Retinal pigment epithelial cell (primary cell): Measurements from ENCODE around the gene FXN.

ENCODE experiments used
- DNase-seq: peaks from one replicate; pipeline ENCODE4 v3.0.0-alpha.2; 2010; ENCODE audit warnings: low read depth
- H3K4me3 ChIP-seq: 2 replicates; pipeline ENCODE4 v1.5.1; 2011; ENCODE audit warnings: mild to moderate bottlenecking, low read length, control low read depth, moderate library complexity
- CTCF ChIP-seq: conservative IDR thresholded peaks from 2 replicates; pipeline ENCODE4 v1.5.1; 2011; ENCODE audit warnings: low read depth, low read length, control low read depth, inconsistent platforms

Gene FXN

GRCh38 chr9:69066955-69067354 is 31.4 kb downstream of the FXN start:
- TF ChIP-seq CTCF: no peak
- DNase-seq: no peak
- no peak overlapping the region for H3K4me3 ChIP-seq

GRCh38 chr9:69070201-69070600 is 34.6 kb downstream of the FXN start:
- no peak for DNase-seq
- TF ChIP-seq CTCF: no peak
- H3K4me3 ChIP-seq: no peak overlapping the region

- TF ChIP-seq CTCF: no peak
- no peak overlapping the region for H3K4me3 ChIP-seq
- no peak for DNase-seq
These were observed 35.5 kb downstream of the FXN start for GRCh38 chr9:69071059-69071458.

- TF ChIP-seq CTCF: no peak
- DNase-seq: no peak
- H3K4me3 ChIP-seq: no peak overlapping the region
These were observed 37.6 kb downstream of the FXN start for GRCh38 chr9:69073103-69073502.

GRCh38 chr9:69074801-69075200 is 39.2 kb downstream of the FXN start:
- DNase-seq: no peak
- TF ChIP-seq CTCF: no peak
- no peak overlapping the region for H3K4me3 ChIP-seq

GRCh38 chr9:69076550-69076949 is 41.0 kb downstream of the FXN start:
- DNase-seq: no peak
- no peak for TF ChIP-seq CTCF
- H3K4me3 ChIP-seq: no peak overlapping the region

GRCh38 chr9:69078069-69078468 is 42.5 kb downstream of the FXN start:
- no peak for TF ChIP-seq CTCF
- H3K4me3 ChIP-seq: no peak overlapping the region
- DNase-seq: no peak
